HG03571 (cell line): ENCODE results near the gene ITK.
A peak's percentile ranks its signal among the peaks of the same experiment; 100 is the strongest.

Experiments
- ATAC-seq: cut with Tn5 transposase; IDR thresholded peaks from one replicate; pipeline ENCODE4 v1.9.1; 2021; ENCODE audit not compliant: unreplicated experiment

ITK gene

GRCh38 chr5:157245886-157246285 is 65.2 kb downstream of the ITK start:
- ATAC-seq, result no peak

DNA sequence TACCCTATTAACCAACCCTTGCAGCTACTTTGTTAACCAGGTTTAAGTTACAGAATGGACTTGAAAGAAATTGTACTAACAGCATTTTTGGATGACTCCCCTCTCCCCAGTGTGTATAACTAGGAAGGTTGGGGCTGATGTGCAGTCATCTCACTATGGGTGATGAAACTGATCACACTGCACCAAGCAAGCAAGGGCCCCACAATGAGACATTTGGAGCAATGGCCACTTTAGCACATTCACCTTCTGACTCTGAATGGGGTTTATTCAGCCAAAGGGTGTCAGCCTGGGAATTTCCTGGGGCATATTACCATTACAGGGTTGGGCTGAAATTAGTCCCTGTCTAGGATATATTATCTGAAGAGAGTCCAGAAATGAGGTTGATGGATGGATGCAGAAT is 66.6 kb downstream of the ITK start:
- ATAC-seq, result no peak

DNA sequence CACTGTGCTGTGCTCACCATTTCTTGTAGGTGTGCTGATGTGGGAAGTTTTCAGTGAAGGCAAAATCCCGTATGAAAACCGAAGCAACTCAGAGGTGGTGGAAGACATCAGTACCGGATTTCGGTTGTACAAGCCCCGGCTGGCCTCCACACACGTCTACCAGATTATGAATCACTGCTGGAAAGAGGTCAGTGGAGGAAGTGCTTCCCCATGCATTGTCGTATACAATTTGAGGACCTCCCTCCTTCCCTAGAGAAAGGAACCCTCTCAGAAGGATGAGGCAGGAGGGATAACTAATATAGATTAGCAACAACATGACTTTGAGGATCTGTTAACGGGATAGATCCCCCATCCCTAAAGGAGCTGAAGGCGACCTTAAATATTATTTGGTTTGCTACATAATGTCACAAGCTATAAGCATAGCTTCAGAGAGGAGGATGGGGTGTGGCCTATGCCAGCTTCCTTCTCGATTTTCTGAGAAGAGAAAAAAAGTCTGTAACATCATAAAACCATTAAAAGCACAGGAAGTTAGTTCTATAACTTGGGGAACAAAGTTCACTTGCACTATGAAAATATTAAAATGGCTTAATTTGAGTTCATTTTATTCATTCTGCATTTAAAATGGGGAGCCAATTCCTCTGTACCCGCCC is 68.3 kb downstream of the ITK start:
- ATAC-seq, result no peak

DNA sequence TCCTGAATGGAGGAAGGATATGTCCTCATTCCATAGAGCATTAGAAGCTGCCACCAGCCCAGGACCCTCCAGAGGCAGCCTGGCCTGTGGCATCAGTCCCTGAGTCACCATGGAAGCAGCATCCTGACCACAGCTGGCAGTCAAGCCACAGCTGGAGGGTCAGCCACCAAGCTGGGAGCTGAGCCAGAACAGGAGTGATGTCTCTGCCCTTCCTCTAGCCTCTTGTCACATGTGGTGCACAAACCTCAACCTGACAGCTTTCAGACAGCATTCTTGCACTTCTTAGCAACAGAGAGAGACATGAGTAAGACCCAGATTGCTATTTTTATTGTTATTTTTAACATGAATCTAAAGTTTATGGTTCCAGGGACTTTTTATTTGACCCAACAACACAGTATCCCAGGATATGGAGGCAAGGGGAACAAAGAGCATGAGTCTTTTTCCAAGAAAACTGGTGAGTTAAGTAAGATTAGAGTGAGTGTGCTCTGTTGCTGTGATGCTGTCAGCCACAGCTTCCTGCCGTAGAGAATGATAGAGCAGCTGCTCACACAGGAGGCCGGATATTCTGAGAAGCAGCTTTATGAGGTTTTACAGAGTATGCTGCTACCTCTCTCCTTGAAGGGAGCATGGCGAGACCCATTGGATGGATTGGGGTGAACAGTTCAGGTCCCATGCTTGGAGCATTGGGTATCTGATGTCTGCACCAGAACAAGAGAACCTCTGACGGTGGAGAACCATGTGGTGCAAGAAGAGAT is 72.2 kb downstream of the ITK start:
- ATAC-seq, result peak; percentile 94

- ATAC-seq, result peak; percentile 41
These were observed 72.9 kb downstream of the ITK start for GRCh38 chr5:157253547-157253946.

DNA sequence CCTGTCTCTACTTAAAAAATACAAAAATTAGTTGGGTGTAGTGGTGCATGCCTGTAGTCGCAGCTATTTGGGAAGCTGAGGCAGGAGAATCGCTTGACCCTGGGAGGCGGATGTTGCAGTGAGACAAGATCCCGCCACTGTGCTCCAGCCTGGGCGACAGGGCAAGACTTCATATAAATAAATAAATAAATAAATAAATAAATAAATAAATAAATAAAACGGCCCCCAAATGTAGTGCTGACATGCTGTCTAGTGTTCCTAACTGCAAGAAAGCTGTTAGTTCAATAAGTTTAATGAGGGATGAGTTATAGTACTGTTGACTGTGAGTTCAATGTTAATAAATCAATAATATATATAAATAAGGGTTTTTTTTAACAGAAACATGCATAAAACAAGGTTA is 77.8 kb downstream of the ITK start:
- no peak for ATAC-seq

- no peak for ATAC-seq
These were observed 79.1 kb downstream of the ITK start for GRCh38 chr5:157259699-157260098.

DNA sequence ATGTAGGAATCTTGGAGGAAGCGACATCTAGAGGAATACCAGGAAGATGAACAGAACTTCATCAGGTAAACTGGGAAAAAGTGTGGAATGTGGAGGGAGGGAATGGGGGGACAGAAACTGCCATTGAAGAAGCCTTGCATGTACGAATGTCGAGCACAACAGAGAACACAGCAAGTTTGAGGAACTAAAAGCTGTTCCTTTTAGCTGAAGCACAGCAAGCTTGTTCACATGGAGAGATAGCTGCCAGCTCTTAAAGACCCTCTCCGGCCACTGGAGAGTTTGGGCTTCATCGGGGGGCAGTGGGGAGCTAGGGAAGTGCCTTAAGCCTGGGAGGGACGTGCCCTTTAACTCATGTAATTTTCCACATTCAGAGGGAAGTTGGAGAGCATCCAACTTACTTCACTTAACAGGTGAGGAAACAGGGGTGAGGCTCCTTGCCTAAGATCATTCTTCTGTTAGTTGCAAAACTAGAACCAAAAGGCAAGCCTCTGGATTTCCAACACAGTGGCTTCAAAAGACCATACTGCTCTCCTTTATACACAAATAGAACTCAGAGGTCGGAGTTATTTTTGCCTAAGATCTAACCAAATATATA is 83.0 kb downstream of the ITK start:
- ATAC-seq, result no peak

- ATAC-seq, result peak; percentile 85
These were observed 85.2 kb downstream of the ITK start, which contains the start of gene CYFIP2 for GRCh38 chr5:157265714-157266285. TSS of gene CYFIP2 (plus strand) at chr5:157266123. CDS start at chr5:157285362, 19,239 bp downstream.

- ATAC-seq, result peak; percentile 49
These were observed 85.8 kb downstream of the ITK start for GRCh38 chr5:157266286-157267007.

DNA sequence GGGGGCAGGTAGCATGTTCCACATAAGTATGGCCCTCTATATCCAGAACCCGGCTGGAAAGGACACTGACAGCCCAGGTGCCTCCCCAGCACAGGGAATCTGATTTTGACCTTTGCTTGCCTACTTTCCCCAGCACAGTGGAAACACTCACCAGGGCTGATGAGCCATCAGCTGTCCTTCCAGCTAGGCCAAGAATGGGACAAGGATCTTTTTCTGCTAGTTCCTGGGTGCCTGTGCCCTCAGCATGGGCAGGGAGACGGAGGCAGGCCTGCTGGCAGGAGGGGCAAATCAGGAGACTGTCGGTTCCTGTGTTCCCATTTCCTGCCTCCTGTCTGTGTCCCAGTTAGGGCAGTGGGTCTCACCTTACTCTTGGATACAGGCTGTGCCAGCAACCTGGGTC is 86.4 kb downstream of the ITK start:
- no peak for ATAC-seq

DNA sequence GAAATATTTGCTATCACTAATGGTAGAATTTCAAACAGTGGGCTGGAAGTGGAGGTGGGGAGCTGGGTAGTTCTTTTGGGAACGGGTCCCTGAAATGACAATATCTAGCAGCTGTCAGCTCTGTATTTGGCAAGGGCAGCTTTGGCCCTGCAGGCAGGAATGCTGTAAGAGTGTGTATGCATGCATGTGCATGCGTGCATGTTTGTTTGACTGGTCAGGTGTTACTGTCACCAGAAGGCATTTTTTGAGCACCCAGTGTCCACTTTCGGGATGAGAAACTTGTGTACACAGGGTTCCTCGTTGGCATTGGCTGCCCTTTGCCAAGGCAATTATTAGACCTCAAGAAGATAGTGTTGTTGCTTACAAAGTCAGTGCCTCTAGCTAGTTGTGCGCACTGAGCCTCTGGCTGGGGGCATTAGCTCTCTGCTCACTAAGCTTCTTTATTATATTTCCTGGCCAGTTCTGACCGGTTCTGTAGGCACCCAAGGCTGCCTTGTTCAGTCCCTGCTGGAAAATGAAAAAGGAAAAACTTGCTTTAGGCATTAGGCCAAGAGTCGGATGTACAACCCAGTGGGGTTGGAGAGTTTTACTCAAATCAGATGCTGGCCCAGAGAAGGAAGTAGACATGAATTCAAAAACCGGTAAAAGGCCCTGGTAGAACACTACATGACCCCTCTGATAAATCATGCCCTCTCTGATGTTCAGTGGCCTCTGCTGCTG is 87.3 kb downstream of the ITK start:
- no peak for ATAC-seq

- ATAC-seq, result no peak
These were observed 88.6 kb downstream of the ITK start for GRCh38 chr5:157269165-157269671.

DNA sequence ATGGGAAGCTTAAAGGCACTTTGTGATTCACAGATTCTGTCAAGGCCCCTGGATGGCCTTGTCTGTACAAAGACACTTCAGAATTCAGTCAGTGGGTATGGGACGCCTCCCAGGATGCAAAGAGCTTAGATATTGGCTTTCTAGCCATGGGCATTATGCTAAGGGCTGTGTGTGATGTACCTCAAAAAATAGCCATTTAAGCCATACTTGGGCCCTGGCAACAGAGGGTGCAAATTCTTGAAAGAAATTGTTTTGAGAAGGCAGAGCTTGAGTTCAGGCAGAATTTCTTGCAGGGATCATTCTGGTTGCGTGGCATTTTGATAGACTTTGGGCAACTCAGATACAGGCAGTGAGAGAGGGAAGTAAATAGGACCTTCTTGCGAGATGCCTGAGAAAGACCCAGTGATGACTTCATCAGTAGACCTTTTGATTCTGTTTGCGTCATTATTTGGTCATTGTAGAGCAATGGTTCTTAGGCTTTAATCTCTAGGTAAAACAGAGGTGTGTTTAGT is 89.2 kb downstream of the ITK start:
- ATAC-seq, result no peak

GRCh38 chr5:157270771-157271170 is 90.1 kb downstream of the ITK start:
- no peak for ATAC-seq

- peak; percentile 88 for ATAC-seq
These were observed 91.2 kb downstream of the ITK start for GRCh38 chr5:157271740-157272271.

GRCh38 chr5:157273131-157273556 is 92.5 kb downstream of the ITK start:
- peak; percentile 45 for ATAC-seq

DNA sequence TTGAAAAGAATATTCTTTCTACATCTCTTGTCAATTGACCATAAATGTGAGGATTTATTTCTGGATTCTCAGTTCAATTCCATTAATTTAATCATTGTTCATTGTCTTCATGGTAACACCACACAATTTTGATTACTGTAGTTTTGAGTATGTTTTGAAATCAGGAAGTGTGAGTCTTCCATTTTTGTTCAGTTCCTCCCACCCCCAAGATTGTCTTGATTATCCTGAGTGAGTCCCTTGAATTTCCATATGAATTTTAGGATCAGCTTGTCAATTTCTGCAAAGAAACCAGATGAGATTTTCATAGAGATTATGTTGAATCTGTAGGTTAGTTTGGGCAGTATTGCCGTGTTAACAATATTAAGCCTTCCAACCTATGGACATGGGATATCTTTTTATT is 94.8 kb downstream of the ITK start:
- ATAC-seq, result no peak

- no peak for ATAC-seq
These were observed 97.8 kb downstream of the ITK start for GRCh38 chr5:157278319-157279037.
